HUES64 (cell line): ENCODE data around the gene OR5L2.
"Not testable (repeated sequence)": the region's sequence is repeated elsewhere in the genome, so short reads cannot be mapped to it uniquely, and the experiment has no call there.

Experiments used
- H3K27ac ChIP-seq: 2 replicates; pipeline ENCODE4 v1.7.0; 2013; ENCODE audit warnings: low read depth, low read length, inconsistent platforms
- H3K27me3 ChIP-seq: 2 replicates; pipeline ENCODE4 v1.6.1; 2013; ENCODE audit warnings: mild to moderate bottlenecking, low read length; ENCODE audit not compliant: insufficient read depth
- H3K36me3 ChIP-seq: 2 replicates; pipeline ENCODE4 v1.6.1; 2013; ENCODE audit warnings: mild to moderate bottlenecking, low read length; ENCODE audit not compliant: insufficient read depth
- H3K4me1 ChIP-seq: 2 replicates; pipeline ENCODE4 v1.6.1; 2013; ENCODE audit warnings: mild to moderate bottlenecking, low read length, moderate library complexity; ENCODE audit not compliant: insufficient read depth
- H3K4me3 ChIP-seq: 2 replicates; pipeline ENCODE4 v1.5.1; 2013; ENCODE audit warnings: mild to moderate bottlenecking, low read length, moderate library complexity
- H3K9ac ChIP-seq: 2 replicates; pipeline ENCODE4 v1.6.1; 2013; ENCODE audit warnings: mild to moderate bottlenecking, low read depth, low read length
- H3K9me3 ChIP-seq: 2 replicates; pipeline ENCODE4 v1.6.1; 2013; ENCODE audit warnings: low read depth, low read length; ENCODE audit not compliant: insufficient read depth
- WGBS: fragments of 150-250, 120-280 bp; methylation state at CpG from one replicate; pipeline ENCODE4 v1.1.7; 2013; ENCODE audit warnings: missing lambda C conversion rate; 5-methylcytosine and 5-hydroxymethylcytosine counted together

Gene OR5L2

DNA sequence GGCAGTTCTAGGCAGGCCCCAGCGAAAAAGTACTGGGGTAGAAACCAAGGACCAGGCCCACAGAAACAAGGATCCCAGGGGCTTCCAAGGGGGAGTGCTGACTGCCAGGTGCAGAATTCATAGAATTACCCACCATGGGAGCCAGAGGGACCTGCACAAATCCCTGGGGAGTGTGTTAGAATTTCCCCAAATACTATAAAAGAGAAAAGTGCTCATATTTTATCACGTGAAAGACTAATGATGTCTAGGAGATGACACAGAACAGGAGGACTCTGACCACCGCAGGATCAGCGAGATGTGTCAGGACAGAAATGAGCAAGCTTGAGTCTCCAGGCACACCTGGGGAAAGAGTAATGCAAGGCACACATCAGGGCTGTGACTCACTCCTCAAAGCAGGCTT is 40.3 kb downstream of the OR5L2 start:
- H3K9me3 ChIP-seq, result peaks cover 35% of the 10 kb centered on the region
- WGBS, result 76% methylated on average over 4 of the region's 4 CpGs
- not testable (repeated sequence) for H3K27ac ChIP-seq, H3K4me3 ChIP-seq, H3K9ac ChIP-seq, H3K27me3 ChIP-seq, H3K36me3 ChIP-seq, H3K4me1 ChIP-seq

DNA sequence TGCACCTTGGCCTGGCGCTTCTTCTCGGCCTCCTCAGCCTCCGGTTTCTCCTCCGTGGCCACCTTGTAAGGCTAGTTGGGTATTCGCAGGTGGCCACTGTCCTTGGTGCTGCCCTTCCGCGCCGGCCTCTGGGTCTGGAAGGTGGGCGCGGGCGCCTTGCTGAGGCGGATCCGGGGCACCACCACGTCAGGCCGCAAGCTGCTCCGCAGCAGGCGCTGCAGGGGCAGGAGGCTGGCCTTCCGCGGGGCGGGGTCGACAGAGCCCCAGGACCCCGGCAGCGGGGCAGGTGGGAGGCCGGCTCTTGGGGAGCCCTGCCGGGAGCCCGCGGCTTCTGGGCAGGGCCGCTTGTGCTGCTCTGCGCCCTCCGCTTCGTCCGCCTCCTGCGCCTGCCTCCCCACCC is 45.7 kb downstream of the OR5L2 start:
- not testable (repeated sequence) for H3K4me1 ChIP-seq, H3K27ac ChIP-seq, H3K9ac ChIP-seq, H3K36me3 ChIP-seq, H3K27me3 ChIP-seq, H3K4me3 ChIP-seq
- peaks cover 28% of the 10 kb centered on the region for H3K9me3 ChIP-seq
- WGBS, result 95% methylated on average over 33 of the region's 33 CpGs

DNA sequence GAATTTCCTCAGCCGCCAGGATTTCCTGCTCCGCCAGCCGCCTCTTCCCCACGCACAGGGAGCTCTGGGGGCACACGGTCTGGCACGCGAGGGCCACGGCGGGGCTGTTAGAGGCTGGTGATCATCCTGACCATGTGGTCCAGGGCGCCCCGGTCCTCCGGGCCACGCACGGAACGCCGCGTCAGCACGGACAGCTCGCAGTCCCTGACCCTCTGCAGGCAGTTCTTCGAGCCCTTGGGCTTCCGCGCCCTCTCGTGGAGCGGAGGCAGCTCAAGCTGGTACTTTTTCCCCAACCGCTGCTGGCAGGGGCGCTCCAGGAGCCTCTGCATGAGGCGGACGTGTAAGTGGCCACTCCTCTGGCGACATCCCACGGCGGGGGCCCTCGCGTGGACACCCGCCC is 46.1 kb downstream of the OR5L2 start:
- peaks cover 25% of the 10 kb centered on the region for H3K9me3 ChIP-seq
- not testable (repeated sequence) for H3K9ac ChIP-seq, H3K27ac ChIP-seq, H3K4me1 ChIP-seq, H3K36me3 ChIP-seq, H3K4me3 ChIP-seq, H3K27me3 ChIP-seq
- WGBS, result 91% methylated on average over 34 of the region's 34 CpGs
